OCI-LY3 (cell line): Measurements from ENCODE around the gene L2HGDH.

Experiments
- H2AFZ ChIP-seq: fragments of 200-600, 300-600 bp; shearing (Covaris generic); 2 replicates; pipeline ENCODE4 v1.6.0; 2014; ENCODE audit warnings: antibody characterized with exemption, low read depth, low read length
- H3K27ac ChIP-seq: fragments of 200-600, 300-600 bp; sonication (generic); 2 replicates; pipeline ENCODE4 v1.5.1; 2014; ENCODE audit warnings: mild to moderate bottlenecking, low read length, moderate library complexity, mixed read lengths
- H3K27me3 ChIP-seq: fragments of 200-600, 300-600 bp; sonication (generic); 2 replicates; pipeline ENCODE4 v1.6.1; 2014; ENCODE audit warnings: low read depth, low read length, mixed read lengths
- H3K36me3 ChIP-seq: fragments of 200-600, 300-600 bp; sonication (generic); replicated peaks from 2 replicates; pipeline ENCODE3; 2014; ENCODE audit warnings: low read depth, low read length, mixed read lengths
- H3K4me1 ChIP-seq: fragments of 300-600, 200-600 bp; sonication (generic); 2 replicates; pipeline ENCODE4 v1.6.1; 2014; ENCODE audit warnings: low read length, mixed read lengths
- H3K4me2 ChIP-seq: fragments of 200-600, 300-600 bp; sonication (generic); 2 replicates; pipeline ENCODE4 v1.6.1; 2014; ENCODE audit warnings: low read length, mixed read lengths
- H3K4me3 ChIP-seq: fragments of 300-600, 200-600 bp; sonication (generic); 2 replicates; pipeline ENCODE4 v1.5.1; 2014; ENCODE audit warnings: antibody characterized with exemption, mild to moderate bottlenecking, low read length, moderate library complexity
- H3K79me2 ChIP-seq: fragments of 300-600, 200-600 bp; shearing (Covaris generic); 2 replicates; pipeline ENCODE4 v1.6.1; 2014; ENCODE audit warnings: mild to moderate bottlenecking, low read length, mixed read lengths
- H3K9ac ChIP-seq: fragments of 300-600, 200-600 bp; shearing (Covaris generic); 2 replicates; pipeline ENCODE4 v1.6.0; 2014; ENCODE audit warnings: mild to moderate bottlenecking, low read length, moderate library complexity
- H3K9me3 ChIP-seq: fragments of 200-600, 300-600 bp; shearing (Covaris generic); 2 replicates; pipeline ENCODE4 v1.6.1; 2014; ENCODE audit warnings: low read length, mixed read lengths; ENCODE audit not compliant: insufficient read depth
- H4K20me1 ChIP-seq: fragments of 200-600, 300-600 bp; sonication (generic); 2 replicates; pipeline ENCODE4 v1.6.1; 2016; ENCODE audit warnings: low read length, mixed read lengths; ENCODE audit not compliant: insufficient read depth
- EZH2phosphoT487 ChIP-seq: fragments of 200-600 bp; shearing (Covaris generic); IDR thresholded peaks from 2 replicates; pipeline ENCODE4 v1.6.1; 2018; ENCODE audit warnings: antibody characterized with exemption, mixed run types, low read depth
- TF ChIP-seq, protein P1 (sequence below): fragments of 200-600, 300-600 bp; sonication (generic); IDR thresholded peaks from 2 replicates; pipeline ENCODE4 v1.5.1; 2014; ENCODE audit warnings: antibody characterized with exemption, low read length, low read depth

L2HGDH gene

DNA sequence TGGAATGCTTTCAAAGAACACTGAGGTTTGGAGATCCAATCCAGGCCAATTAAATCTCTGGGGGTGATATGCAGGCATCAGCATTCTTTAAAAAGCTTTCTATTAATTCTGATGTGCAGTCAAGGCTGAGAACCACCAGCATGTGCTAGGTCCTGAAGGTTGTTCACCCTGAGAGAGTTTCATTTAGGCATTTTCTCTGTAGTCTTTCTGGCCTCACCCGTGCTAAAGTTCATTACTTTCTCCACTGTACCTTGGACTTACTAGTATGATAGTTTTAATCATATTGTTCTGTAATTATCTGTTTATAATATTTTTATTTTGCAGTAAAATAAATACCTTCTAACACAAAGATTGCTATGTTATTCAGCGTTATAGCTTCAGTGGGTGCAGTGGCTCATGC, 113.5 kb downstream of the L2HGDH start:
- H3K4me2 ChIP-seq = no peak overlapping the region
- no peak overlapping the region for H2AFZ ChIP-seq
- TF ChIP-seq, protein P1, sequence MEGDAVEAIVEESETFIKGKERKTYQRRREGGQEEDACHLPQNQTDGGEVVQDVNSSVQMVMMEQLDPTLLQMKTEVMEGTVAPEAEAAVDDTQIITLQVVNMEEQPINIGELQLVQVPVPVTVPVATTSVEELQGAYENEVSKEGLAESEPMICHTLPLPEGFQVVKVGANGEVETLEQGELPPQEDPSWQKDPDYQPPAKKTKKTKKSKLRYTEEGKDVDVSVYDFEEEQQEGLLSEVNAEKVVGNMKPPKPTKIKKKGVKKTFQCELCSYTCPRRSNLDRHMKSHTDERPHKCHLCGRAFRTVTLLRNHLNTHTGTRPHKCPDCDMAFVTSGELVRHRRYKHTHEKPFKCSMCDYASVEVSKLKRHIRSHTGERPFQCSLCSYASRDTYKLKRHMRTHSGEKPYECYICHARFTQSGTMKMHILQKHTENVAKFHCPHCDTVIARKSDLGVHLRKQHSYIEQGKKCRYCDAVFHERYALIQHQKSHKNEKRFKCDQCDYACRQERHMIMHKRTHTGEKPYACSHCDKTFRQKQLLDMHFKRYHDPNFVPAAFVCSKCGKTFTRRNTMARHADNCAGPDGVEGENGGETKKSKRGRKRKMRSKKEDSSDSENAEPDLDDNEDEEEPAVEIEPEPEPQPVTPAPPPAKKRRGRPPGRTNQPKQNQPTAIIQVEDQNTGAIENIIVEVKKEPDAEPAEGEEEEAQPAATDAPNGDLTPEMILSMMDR = no peak
- no peak for TF ChIP-seq EZH2phosphoT487

DNA sequence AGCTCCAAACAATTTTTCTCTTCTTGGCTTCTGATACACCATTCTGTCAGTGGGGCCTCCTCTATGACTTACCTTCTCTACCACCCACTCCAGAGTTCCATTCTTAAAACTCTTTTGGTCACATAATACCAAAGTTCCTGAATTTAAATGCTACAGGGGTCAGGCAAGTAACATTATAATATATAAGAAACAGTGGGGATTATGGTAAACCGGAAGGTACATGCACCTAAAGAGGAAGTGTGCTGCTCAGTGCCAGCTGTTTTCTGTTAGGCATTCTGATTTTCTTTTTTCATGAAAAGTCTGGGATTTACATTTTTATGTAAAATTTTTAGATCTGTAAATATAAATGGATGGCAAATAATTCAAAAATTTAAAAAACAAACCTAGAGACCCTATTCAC, 120.5 kb downstream of the L2HGDH start:
- Histone ChIP-seq H3K79me2 (no peaks in the 10 kb centered on the region), H3K4me2 (no peak overlapping the region), H3K4me1 (no peaks in the 10 kb centered on the region), H3K9me3 (no peaks in the 10 kb centered on the region), H4K20me1 (no peaks in the 10 kb centered on the region), H3K9ac (no peak overlapping the region), H2AFZ (no peak overlapping the region), H3K4me3 (no peak overlapping the region), H3K36me3 (no peaks in the 10 kb centered on the region), H3K27ac (no peak overlapping the region), H3K27me3 (no peaks in the 10 kb centered on the region)
- TF ChIP-seq, protein P1 = no peak
- TF ChIP-seq EZH2phosphoT487 = no peak

More for the DNA sequence above, 113.5 kb downstream of the L2HGDH start:
- H3K36me3 ChIP-seq = no peaks in the 10 kb centered on the region
- no peaks in the 10 kb centered on the region for H4K20me1 ChIP-seq
- H3K79me2 ChIP-seq = no peaks in the 10 kb centered on the region
- no peak overlapping the region for H3K9ac ChIP-seq
- H3K27ac ChIP-seq = no peak overlapping the region
- no peak overlapping the region for H3K4me3 ChIP-seq
- H3K27me3 ChIP-seq = no peaks in the 10 kb centered on the region
- no peaks in the 10 kb centered on the region for H3K4me1 ChIP-seq
- no peaks in the 10 kb centered on the region for H3K9me3 ChIP-seq
